ENCODE measurements around the gene AK5. TPM values are rescaled to one million over a fixed set of nuclear protein-coding genes. Genes with fewer than 3 reads are reported as not detected.

Gene AK5
- total RNA-seq, 4 donors from 2014 or later, result 0.17 to 1.6 (median 0.56) TPM; not detected in 1

GRCh38 chr1:77468257-77468948 lies 186.6 kb downstream of the AK5 start:
- 56 to 61% methylated on average over 4 of the region's 4 CpGs for WGBS, 2 donors
- TF ChIP-seq CTCF (IDR thresholded peaks at IDR 0.05), result no peak
- no peak for TF ChIP-seq POLR2A (IDR thresholded peaks at IDR 0.05)
- no peak for DNase-seq
- no peaks in the 10 kb centered on the region for H3K36me3 ChIP-seq
- no peak overlapping the region for H3K27ac ChIP-seq
- no peaks in the 10 kb centered on the region for H3K9me3 ChIP-seq
- intact Hi-C loops (cut with DNase I), result no loop called here
- H3K27me3 ChIP-seq, result no peaks in the 10 kb centered on the region
- no peaks in the 10 kb centered on the region for H3K4me1 ChIP-seq
- no peak overlapping the region for H3K4me3 ChIP-seq (replicated peaks in 1 of 3)

- H3K9me3 ChIP-seq, result no peaks in the 10 kb centered on the region
- 75 to 85% methylated on average over 5 of the region's 5 CpGs for WGBS, 2 donors
- no peaks in the 10 kb centered on the region for H3K27me3 ChIP-seq
- DNase-seq, result no peak
- no peak overlapping the region for H3K4me3 ChIP-seq (replicated peaks in 1 of 3)
- no peaks in the 10 kb centered on the region for H3K4me1 ChIP-seq
- no peak overlapping the region for H3K27ac ChIP-seq
- intact Hi-C loops (cut with DNase I), result no loop called here
- no peaks in the 10 kb centered on the region for H3K36me3 ChIP-seq
- TF ChIP-seq CTCF (IDR thresholded peaks at IDR 0.05) (no peak), POLR2A (IDR thresholded peaks at IDR 0.05) (no peak)
These were observed 187.3 kb downstream of the AK5 start for GRCh38 chr1:77468949-77469710.

GRCh38 chr1:77471691-77472090 lies 189.9 kb downstream of the AK5 start:
- Histone ChIP-seq H3K4me1 (no peaks in the 10 kb centered on the region), H3K27ac (no peak overlapping the region), H3K9me3 (no peaks in the 10 kb centered on the region), H3K4me3 (replicated peaks in 1 of 3) (no peak overlapping the region), H3K36me3 (no peaks in the 10 kb centered on the region), H3K27me3 (no peaks in the 10 kb centered on the region)
- no peak for DNase-seq
- TF ChIP-seq POLR2A (IDR thresholded peaks at IDR 0.05) (no peak), CTCF (IDR thresholded peaks at IDR 0.05) (no peak)
- intact Hi-C loops (cut with DNase I), result no loop called here
- 78 to 79% methylated on average over 2 of the region's 2 CpGs for WGBS, 2 donors

- Histone ChIP-seq H3K4me3 (replicated peaks in 1 of 3) (no peak overlapping the region), H3K36me3 (no peaks in the 10 kb centered on the region), H3K4me1 (no peaks in the 10 kb centered on the region), H3K27ac (no peak overlapping the region), H3K9me3 (no peaks in the 10 kb centered on the region), H3K27me3 (no peaks in the 10 kb centered on the region)
- no peak for TF ChIP-seq POLR2A (IDR thresholded peaks at IDR 0.05)
- TF ChIP-seq CTCF (IDR thresholded peaks at IDR 0.05), result no peak
- 58 to 59% methylated on average over 3 of the region's 3 CpGs for WGBS, 2 donors
- DNase-seq, result no peak
- intact Hi-C loops (cut with DNase I), result no loop called here
These were observed 191.9 kb downstream of the AK5 start for GRCh38 chr1:77473690-77474089.

- TF ChIP-seq POLR2A (IDR thresholded peaks at IDR 0.05) (no peak), CTCF (IDR thresholded peaks at IDR 0.05) (no peak)
- Histone ChIP-seq H3K36me3 (no peaks in the 10 kb centered on the region), H3K4me1 (no peaks in the 10 kb centered on the region), H3K27me3 (no peaks in the 10 kb centered on the region), H3K9me3 (no peaks in the 10 kb centered on the region), H3K27ac (no peak overlapping the region), H3K4me3 (replicated peaks in 1 of 3) (no peak overlapping the region)
- intact Hi-C loops (cut with DNase I), result no loop called here
- no peak for DNase-seq
- 59 to 60% methylated on average over 1 of the region's 1 CpG for WGBS, 2 donors
These were observed 193.8 kb downstream of the AK5 start for GRCh38 chr1:77475641-77476040.
